ENCODE measurements around the gene SFT2D2. TPM values are rescaled to one million over a fixed set of nuclear protein-coding genes. Genes with fewer than 3 reads are reported as not detected.
"Not testable (repeated sequence)": the region's sequence is repeated elsewhere in the genome, so short reads cannot be mapped to it uniquely, and the experiment has no call there.

The SFT2D2 gene
- total RNA-seq, 6 experiments from 2014 or later, result 54.7 to 62.2 (median 57.8) TPM

GRCh38 chr1:168206111-168206510 is 19.7 kb upstream of the SFT2D2 start:
- Mint-ChIP-seq H3K4me1 (ENCODE audit: low read depth) (peaks cover 29% of the 10 kb centered on the region), H3K27ac (no peak overlapping the region), H3K27me3 (ENCODE audit: insufficient read depth) (no peaks in the 10 kb centered on the region), H3K9me3 (peaks cover 5% of the 10 kb centered on the region), H3K36me3 (ENCODE audit: low read depth) (peaks cover 21% of the 10 kb centered on the region), H3K4me3 (no peak overlapping the region)
- no peak for DNase-seq
- TF ChIP-seq CTCF (IDR thresholded peaks at IDR 0.05), result no peak

- H3K27ac Mint-ChIP-seq; H3K27me3 Mint-ChIP-seq (ENCODE audit: insufficient read depth); H3K4me3 Mint-ChIP-seq; DNase-seq: not testable (repeated sequence)
- H3K4me1 Mint-ChIP-seq (ENCODE audit: low read depth), result peaks cover 21% of the 10 kb centered on the region
- peaks cover 12% of the 10 kb centered on the region for H3K9me3 Mint-ChIP-seq
- peaks cover 18% of the 10 kb centered on the region for H3K36me3 Mint-ChIP-seq (ENCODE audit: low read depth)
Measured at GRCh38 chr1:168207673-168208072, 18.1 kb upstream of the SFT2D2 start.

GRCh38 chr1:168210312-168210711 is 15.5 kb upstream of the SFT2D2 start:
- peaks cover 20% of the 10 kb centered on the region for H3K9me3 Mint-ChIP-seq
- no peak for TF ChIP-seq CTCF (IDR thresholded peaks at IDR 0.05)
- no peak overlapping the region for H3K27ac Mint-ChIP-seq
- no peak for DNase-seq
- H3K36me3 Mint-ChIP-seq (ENCODE audit: low read depth), result peaks cover 22% of the 10 kb centered on the region
- peaks cover 8% of the 10 kb centered on the region for H3K4me1 Mint-ChIP-seq (ENCODE audit: low read depth)
- H3K27me3 Mint-ChIP-seq (ENCODE audit: insufficient read depth), result no peaks in the 10 kb centered on the region; the same call in none of the 2 replicates
- no peak overlapping the region for H3K4me3 Mint-ChIP-seq

- Mint-ChIP-seq H3K27ac (no peak overlapping the region), H3K27me3 (ENCODE audit: insufficient read depth) (no peaks in the 10 kb centered on the region; the same call in none of the 2 replicates), H3K36me3 (ENCODE audit: low read depth) (peaks cover 12% of the 10 kb centered on the region), H3K4me3 (no peak overlapping the region), H3K9me3 (peaks cover 20% of the 10 kb centered on the region), H3K4me1 (ENCODE audit: low read depth) (no peaks in the 10 kb centered on the region)
- no peak for DNase-seq
- no peak for TF ChIP-seq CTCF (IDR thresholded peaks at IDR 0.05)
Measured at GRCh38 chr1:168213349-168213748, 12.5 kb upstream of the SFT2D2 start.

GRCh38 chr1:168216171-168216570 is 9.6 kb upstream of the SFT2D2 start:
- Mint-ChIP-seq H3K4me3 (no peak overlapping the region), H3K4me1 (ENCODE audit: low read depth) (no peaks in the 10 kb centered on the region), H3K9me3 (peaks cover 14% of the 10 kb centered on the region), H3K27ac (no peak overlapping the region), H3K27me3 (ENCODE audit: insufficient read depth) (peaks cover 4% of the 10 kb centered on the region), H3K36me3 (ENCODE audit: low read depth) (peaks cover 11% of the 10 kb centered on the region)
- DNase-seq, result no peak
- no peak for TF ChIP-seq CTCF (IDR thresholded peaks at IDR 0.05)

GRCh38 chr1:168217664-168218063 is 8.1 kb upstream of the SFT2D2 start:
- TF ChIP-seq CTCF (IDR thresholded peaks at IDR 0.05), result no peak

More at GRCh38 chr1:168217664-168218063, 8.1 kb upstream of the SFT2D2 start:
- Mint-ChIP-seq H3K4me1 (ENCODE audit: low read depth) (no peaks in the 10 kb centered on the region), H3K36me3 (ENCODE audit: low read depth) (peaks cover 6% of the 10 kb centered on the region; the same call in 1 of the 2 replicates), H3K27me3 (ENCODE audit: insufficient read depth) (peaks cover 7% of the 10 kb centered on the region), H3K27ac (no peak overlapping the region), H3K4me3 (no peak overlapping the region), H3K9me3 (peaks cover 8% of the 10 kb centered on the region)
- no peak for DNase-seq

Data from HFFc6 (cell line).